Sigmoid colon (tissue), 3 donors: ENCODE results near the gene ARMH3.

Source experiments
- CTCF ChIP-seq, 4 experiments: fragments of 450-650 bp in 3 of 4; fragments of 200-600 bp in 1 of 4; IDR thresholded peaks; one replicate each; pipeline ENCODE4 v1.5.1; 2016 to 2019; ENCODE audit warnings: antibody characterized with exemption in 4 of 4, mild to moderate bottlenecking in 3 of 4, moderate library complexity in 2 of 4
- POLR2A ChIP-seq, 2 donors: fragments of 450-650 bp; IDR thresholded peaks; one replicate each; pipeline ENCODE4 v1.6.1; 2016; ENCODE audit warnings: antibody characterized with exemption in 2 of 2, mild to moderate bottlenecking in 2 of 2, moderate library complexity in 2 of 2

GRCh38 chr10:101967713-101968112 lies 88.3 kb downstream of the ARMH3 start:
- TF ChIP-seq CTCF (IDR thresholded peaks at IDR 0.05) (no peak), POLR2A (IDR thresholded peaks at IDR 0.05) (no peak)
